Nephron (organoid): Measurements from ENCODE around the gene EFCAB9.
A peak's percentile ranks its signal among the peaks of the same experiment; 100 is the strongest.

Experiments
- H3K27ac Mint-ChIP-seq, 3 experiments: 2 replicates each; pipeline ENCODE4 v1.8.0; 2020; ENCODE audit warnings: mixed read lengths in 3 of 3, mild to moderate bottlenecking in 2 of 3, moderate library complexity in 1 of 3
- H3K27me3 Mint-ChIP-seq: 2 replicates; pipeline ENCODE4 v1.8.0; 2021; ENCODE audit warnings: low read depth, mild to moderate bottlenecking, moderate library complexity, mixed read lengths
- H3K36me3 Mint-ChIP-seq: 2 replicates; pipeline ENCODE4 v1.8.0; 2020; ENCODE audit warnings: low read depth, mixed read lengths
- H3K4me1 Mint-ChIP-seq: 2 replicates; pipeline ENCODE4 v1.8.0; 2020; ENCODE audit warnings: mixed read lengths
- H3K4me3 Mint-ChIP-seq, 3 experiments: 2 replicates each; pipeline ENCODE4 v1.8.0; 2020; ENCODE audit warnings: mild to moderate bottlenecking in 3 of 3, mixed read lengths in 3 of 3, moderate library complexity in 2 of 3
- H3K9me3 Mint-ChIP-seq: 2 replicates; pipeline ENCODE4 v1.8.0; 2020; ENCODE audit warnings: mixed read lengths
- TF ChIP-seq, protein P1 (sequence below), 3 experiments: fragments of 200-600 bp; sonication (generic); IDR thresholded peaks; one replicate each; pipeline ENCODE4 v1.5.0; 2021; ENCODE audit warnings: antibody characterized with exemption in 3 of 3; ENCODE audit not compliant: unreplicated experiment in 3 of 3

EFCAB9 gene

DNA sequence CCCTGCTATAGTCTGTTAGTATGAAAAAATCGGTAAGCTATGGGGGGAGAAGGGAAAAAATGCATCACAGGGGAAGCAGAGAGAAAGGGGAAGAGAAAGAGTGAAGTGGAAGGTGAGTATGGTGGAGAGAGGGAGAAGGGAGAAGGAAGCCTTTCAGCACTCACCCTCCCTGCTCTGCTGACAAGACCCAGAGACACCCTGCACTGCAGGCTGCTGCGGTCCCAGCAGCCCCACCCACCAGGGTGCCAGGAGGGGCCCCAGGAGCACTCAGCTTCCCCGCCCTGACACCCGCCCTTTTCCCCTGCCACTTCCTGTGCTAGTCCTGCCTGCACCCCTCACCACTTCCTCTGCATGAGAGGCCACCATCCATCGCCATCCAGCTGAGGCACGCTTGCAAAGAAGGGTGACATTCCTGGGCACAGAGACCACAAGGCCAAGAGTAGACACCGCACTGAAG, 18.7 kb upstream of the EFCAB9 start:
- H3K27ac Mint-ChIP-seq: no peak overlapping the region
- no peaks in the 10 kb centered on the region for H3K9me3 Mint-ChIP-seq
- TF ChIP-seq, protein P1, sequence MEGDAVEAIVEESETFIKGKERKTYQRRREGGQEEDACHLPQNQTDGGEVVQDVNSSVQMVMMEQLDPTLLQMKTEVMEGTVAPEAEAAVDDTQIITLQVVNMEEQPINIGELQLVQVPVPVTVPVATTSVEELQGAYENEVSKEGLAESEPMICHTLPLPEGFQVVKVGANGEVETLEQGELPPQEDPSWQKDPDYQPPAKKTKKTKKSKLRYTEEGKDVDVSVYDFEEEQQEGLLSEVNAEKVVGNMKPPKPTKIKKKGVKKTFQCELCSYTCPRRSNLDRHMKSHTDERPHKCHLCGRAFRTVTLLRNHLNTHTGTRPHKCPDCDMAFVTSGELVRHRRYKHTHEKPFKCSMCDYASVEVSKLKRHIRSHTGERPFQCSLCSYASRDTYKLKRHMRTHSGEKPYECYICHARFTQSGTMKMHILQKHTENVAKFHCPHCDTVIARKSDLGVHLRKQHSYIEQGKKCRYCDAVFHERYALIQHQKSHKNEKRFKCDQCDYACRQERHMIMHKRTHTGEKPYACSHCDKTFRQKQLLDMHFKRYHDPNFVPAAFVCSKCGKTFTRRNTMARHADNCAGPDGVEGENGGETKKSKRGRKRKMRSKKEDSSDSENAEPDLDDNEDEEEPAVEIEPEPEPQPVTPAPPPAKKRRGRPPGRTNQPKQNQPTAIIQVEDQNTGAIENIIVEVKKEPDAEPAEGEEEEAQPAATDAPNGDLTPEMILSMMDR (IDR thresholded peaks at IDR 0.05; ENCODE audit: unreplicated experiment in 3 of 3): no peak
- H3K36me3 Mint-ChIP-seq: no peaks in the 10 kb centered on the region
- peaks cover 18% of the 10 kb centered on the region for H3K4me1 Mint-ChIP-seq
- H3K4me3 Mint-ChIP-seq: no peak overlapping the region
- H3K27me3 Mint-ChIP-seq: peaks cover 12% of the 10 kb centered on the region

DNA sequence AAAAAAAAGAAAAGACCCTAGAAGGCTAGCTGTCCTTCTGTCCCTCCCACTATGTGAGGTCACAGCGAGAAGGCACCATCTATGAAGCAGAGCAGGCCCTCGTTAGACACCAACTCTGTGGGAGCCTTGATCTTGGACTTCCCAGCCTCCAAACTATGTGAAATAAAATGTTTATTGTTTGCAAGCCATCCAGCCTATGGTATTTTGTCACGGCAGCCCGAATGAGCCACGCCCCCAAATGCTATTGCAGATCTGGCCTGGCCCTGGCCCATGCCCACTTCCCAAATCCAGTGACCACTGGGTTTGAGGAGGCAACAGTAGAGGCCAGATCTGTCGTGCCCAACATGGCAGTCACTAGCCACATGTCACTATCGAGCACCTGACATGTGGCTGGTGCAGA, 16.8 kb upstream of the EFCAB9 start:
- Mint-ChIP-seq H3K4me1 (peaks cover 18% of the 10 kb centered on the region), H3K9me3 (no peaks in the 10 kb centered on the region)

DNA sequence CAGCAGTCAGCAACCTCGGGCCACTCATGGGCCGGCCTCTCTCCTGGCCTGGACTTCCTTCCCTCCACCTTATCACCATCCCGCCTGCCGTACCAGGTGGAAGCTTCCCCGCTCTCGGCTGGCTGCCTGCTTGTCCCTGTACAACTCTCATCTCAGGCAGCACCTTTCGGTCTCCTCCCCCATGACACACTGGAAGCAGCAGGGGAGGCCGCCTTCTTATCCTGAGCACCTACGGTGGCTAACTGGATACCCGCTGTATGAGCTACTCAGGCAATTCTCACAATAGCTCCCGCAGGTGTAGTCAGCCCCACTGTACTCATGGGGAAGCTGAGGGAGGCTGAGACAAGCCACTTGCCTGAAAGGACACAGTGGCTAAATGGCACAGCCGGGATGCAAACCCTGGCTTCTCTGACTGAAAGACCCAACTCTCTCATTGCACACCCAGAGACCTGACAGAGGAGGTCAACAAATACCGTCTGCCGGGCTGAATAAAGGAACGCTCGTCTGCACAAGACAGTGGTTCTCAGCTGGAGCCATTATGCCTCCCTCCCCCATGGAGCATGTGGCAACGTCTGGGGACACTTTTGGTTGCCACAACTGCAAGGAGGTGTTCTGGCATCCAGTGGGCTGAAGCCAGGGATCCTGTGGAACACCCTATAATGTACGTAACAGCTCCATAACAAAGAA, 15.5 kb upstream of the EFCAB9 start:
- Mint-ChIP-seq H3K36me3 (peaks cover 3% of the 10 kb centered on the region), H3K4me3 (no peak overlapping the region), H3K4me1 (peaks cover 16% of the 10 kb centered on the region), H3K9me3 (no peaks in the 10 kb centered on the region), H3K27me3 (peaks cover 12% of the 10 kb centered on the region), H3K27ac (peak overlapping the region in 1 of 3 experiments; percentile 38)
- TF ChIP-seq, protein P1 (IDR thresholded peaks at IDR 0.05; ENCODE audit: unreplicated experiment in 3 of 3): no peak

More for the DNA sequence above, 16.8 kb upstream of the EFCAB9 start:
- Mint-ChIP-seq H3K36me3 (no peaks in the 10 kb centered on the region), H3K4me3 (no peak overlapping the region), H3K27ac (no peak overlapping the region), H3K27me3 (peaks cover 12% of the 10 kb centered on the region)
- TF ChIP-seq, protein P1 (IDR thresholded peaks at IDR 0.05; ENCODE audit: unreplicated experiment in 3 of 3): no peak

DNA sequence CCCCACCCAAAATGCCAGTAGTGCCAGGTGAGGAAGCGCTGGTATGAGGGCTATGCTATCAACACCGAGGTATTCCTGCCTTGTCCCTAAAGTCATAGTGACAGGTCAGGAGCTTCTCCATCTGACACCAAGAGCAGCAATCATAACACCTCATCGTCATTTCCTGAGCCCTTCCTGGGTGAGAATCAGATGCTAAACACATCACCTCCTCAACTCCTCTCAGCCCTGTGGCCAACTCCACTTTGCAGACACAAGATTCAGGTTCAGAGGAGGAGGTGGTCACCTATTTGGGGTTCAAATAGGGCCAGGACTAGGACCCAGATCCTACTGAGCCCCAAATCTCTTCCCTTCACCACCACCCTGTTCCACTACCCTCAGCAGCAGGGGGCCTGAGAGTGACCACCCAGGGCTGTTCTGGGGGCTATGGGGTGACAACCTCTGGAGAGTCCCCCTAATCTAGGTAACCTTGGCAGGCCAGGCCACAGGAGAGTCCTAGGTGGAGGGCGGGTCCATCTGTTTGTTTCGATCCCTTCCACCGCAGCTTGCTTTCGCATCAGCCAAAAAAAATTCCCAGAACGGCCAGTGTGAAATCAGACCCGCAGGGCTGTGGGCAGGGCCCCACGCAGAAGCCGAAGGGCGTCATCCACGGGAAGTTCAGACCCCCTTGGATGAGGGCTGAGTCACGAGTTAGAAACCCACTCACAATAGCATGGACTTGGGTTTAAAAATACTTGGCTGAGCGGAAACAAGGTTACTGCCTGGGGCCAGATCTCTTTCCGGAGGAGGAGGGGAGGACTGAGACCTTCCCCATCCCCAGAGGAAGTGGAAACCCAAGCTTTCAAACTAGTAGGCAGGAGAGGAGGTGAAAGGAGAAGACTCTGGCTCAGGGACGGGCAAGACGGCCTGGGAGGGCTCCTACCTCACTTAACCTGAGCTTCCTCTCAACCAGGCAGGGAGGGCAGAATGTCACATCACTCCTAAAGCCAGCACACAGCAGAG, 14.7 kb upstream of the EFCAB9 start:
- peak overlapping the region; percentile 65 to 82 (median 79) for H3K27ac Mint-ChIP-seq
- peaks cover 12% of the 10 kb centered on the region for H3K27me3 Mint-ChIP-seq
- peaks cover 12% of the 10 kb centered on the region for H3K4me1 Mint-ChIP-seq
- TF ChIP-seq, protein P1 (IDR thresholded peaks at IDR 0.05; ENCODE audit: unreplicated experiment in 3 of 3): no peak
- no peaks in the 10 kb centered on the region for H3K9me3 Mint-ChIP-seq
- H3K36me3 Mint-ChIP-seq: peaks cover 3% of the 10 kb centered on the region
- peak overlapping the region in 2 of 3 experiments; percentile 31 to 47 for H3K4me3 Mint-ChIP-seq

DNA sequence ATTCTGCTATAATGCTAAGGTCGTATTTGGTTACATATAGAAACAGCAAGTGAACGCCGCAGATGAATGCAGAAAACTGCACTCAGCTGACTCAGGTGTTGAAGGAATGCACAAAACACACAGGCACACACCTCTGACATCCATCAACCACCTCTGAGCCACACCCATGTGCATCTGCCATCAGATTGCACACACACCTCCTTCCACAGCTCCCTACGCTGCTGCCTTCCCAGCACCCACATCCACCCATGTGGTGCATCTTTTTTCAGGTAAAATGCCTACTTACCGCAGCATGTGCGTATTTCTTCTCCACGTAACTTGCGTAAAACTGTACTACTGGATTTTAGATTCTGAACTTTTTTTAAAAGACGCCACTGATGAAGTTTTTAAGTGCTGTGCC, 13.0 kb upstream of the EFCAB9 start:
- peaks cover 12% of the 10 kb centered on the region for H3K27me3 Mint-ChIP-seq

More for the DNA sequence above, 13.0 kb upstream of the EFCAB9 start:
- Mint-ChIP-seq H3K4me1 (peaks cover 16% of the 10 kb centered on the region), H3K27ac (peak overlapping the region in 1 of 3 experiments; percentile 33), H3K36me3 (peaks cover 3% of the 10 kb centered on the region), H3K9me3 (no peaks in the 10 kb centered on the region), H3K4me3 (no peak overlapping the region)
- TF ChIP-seq, protein P1 (IDR thresholded peaks at IDR 0.05; ENCODE audit: unreplicated experiment in 3 of 3): no peak
